Measurements from ENCODE around the gene MREG.
A peak's percentile ranks its signal among the peaks of the same experiment; 100 is the strongest.

Gene MREG

GRCh38 chr2:216013080-216013909 is at the start of gene MREG:
TSS of gene MREG (minus strand) at chr2:216013551. CDS start at chr2:216013327, 224 bp downstream.
- peak; percentile 82 to 85 for DNase-seq
- no peak for TF ChIP-seq POLR2A (IDR thresholded peaks at IDR 0.05; ENCODE audit: low read length)
- TF ChIP-seq GATA1 (IDR thresholded peaks at IDR 0.05; ENCODE audit: low read depth, low read length): no peak

- TF ChIP-seq POLR2A (IDR thresholded peaks at IDR 0.05; ENCODE audit: low read length): no peak
- no peak for TF ChIP-seq GATA1 (IDR thresholded peaks at IDR 0.05; ENCODE audit: low read depth, low read length)
- peak in 1 of 2 experiments; percentile 24 for DNase-seq
Observed at GRCh38 chr2:216059233-216059834, 46.0 kb upstream of the MREG start.

- no peak for TF ChIP-seq POLR2A (IDR thresholded peaks at IDR 0.05; ENCODE audit: low read length)
- TF ChIP-seq GATA1 (IDR thresholded peaks at IDR 0.05; ENCODE audit: low read depth, low read length): no peak
Observed at GRCh38 chr2:216057688-216058193, 44.4 kb upstream of the MREG start.

GRCh38 chr2:216056739-216057138 is 43.4 kb upstream of the MREG start:
- DNase-seq: no peak
- no peak for TF ChIP-seq GATA1 (IDR thresholded peaks at IDR 0.05; ENCODE audit: low read depth, low read length)
- no peak for TF ChIP-seq POLR2A (IDR thresholded peaks at IDR 0.05; ENCODE audit: low read length)

More at GRCh38 chr2:216057688-216058193, 44.4 kb upstream of the MREG start:
- DNase-seq: no peak

GRCh38 chr2:216055680-216056079 is 42.3 kb upstream of the MREG start:
- no peak for TF ChIP-seq POLR2A (IDR thresholded peaks at IDR 0.05; ENCODE audit: low read length)
- TF ChIP-seq GATA1 (IDR thresholded peaks at IDR 0.05; ENCODE audit: low read depth, low read length): no peak
- DNase-seq: no peak

GRCh38 chr2:216052420-216052819 is 39.1 kb upstream of the MREG start:
- TF ChIP-seq POLR2A (IDR thresholded peaks at IDR 0.05; ENCODE audit: low read length) (no peak), GATA1 (IDR thresholded peaks at IDR 0.05; ENCODE audit: low read depth, low read length) (no peak)
- DNase-seq: no peak

- no peak for DNase-seq
- TF ChIP-seq GATA1 (IDR thresholded peaks at IDR 0.05; ENCODE audit: low read depth, low read length) (no peak), POLR2A (IDR thresholded peaks at IDR 0.05; ENCODE audit: low read length) (no peak)
Observed at GRCh38 chr2:216051350-216051749, 38.0 kb upstream of the MREG start.

GRCh38 chr2:216049452-216049851 is 36.1 kb upstream of the MREG start:
- DNase-seq: no peak
- TF ChIP-seq GATA1 (IDR thresholded peaks at IDR 0.05; ENCODE audit: low read depth, low read length): no peak
- TF ChIP-seq POLR2A (IDR thresholded peaks at IDR 0.05; ENCODE audit: low read length): no peak

GRCh38 chr2:216047397-216047796 is 34.0 kb upstream of the MREG start:
- TF ChIP-seq GATA1 (IDR thresholded peaks at IDR 0.05; ENCODE audit: low read depth, low read length) (no peak), POLR2A (IDR thresholded peaks at IDR 0.05; ENCODE audit: low read length) (no peak)

GRCh38 chr2:216044883-216045486 is 31.6 kb upstream of the MREG start:
- DNase-seq: no peak
- TF ChIP-seq POLR2A (IDR thresholded peaks at IDR 0.05; ENCODE audit: low read length): no peak
- no peak for TF ChIP-seq GATA1 (IDR thresholded peaks at IDR 0.05; ENCODE audit: low read depth, low read length)

More at GRCh38 chr2:216047397-216047796, 34.0 kb upstream of the MREG start:
- DNase-seq: no peak

- TF ChIP-seq GATA1 (IDR thresholded peaks at IDR 0.05; ENCODE audit: low read depth, low read length) (no peak), POLR2A (IDR thresholded peaks at IDR 0.05; ENCODE audit: low read length) (no peak)
- DNase-seq: no peak
Observed at GRCh38 chr2:216043949-216044348, 30.6 kb upstream of the MREG start.

- DNase-seq: no peak
- no peak for TF ChIP-seq POLR2A (IDR thresholded peaks at IDR 0.05; ENCODE audit: low read length)
- TF ChIP-seq GATA1 (IDR thresholded peaks at IDR 0.05; ENCODE audit: low read depth, low read length): no peak
Observed at GRCh38 chr2:216041438-216041837, 28.1 kb upstream of the MREG start.

- no peak for DNase-seq
- TF ChIP-seq POLR2A (IDR thresholded peaks at IDR 0.05; ENCODE audit: low read length) (no peak), GATA1 (IDR thresholded peaks at IDR 0.05; ENCODE audit: low read depth, low read length) (no peak)
Observed at GRCh38 chr2:216039918-216040317, 26.6 kb upstream of the MREG start.

GRCh38 chr2:216034065-216034464 is 20.7 kb upstream of the MREG start:
- DNase-seq: peak; percentile 73 to 86
- no peak for TF ChIP-seq GATA1 (IDR thresholded peaks at IDR 0.05; ENCODE audit: low read depth, low read length)
- TF ChIP-seq POLR2A (IDR thresholded peaks at IDR 0.05; ENCODE audit: low read length): no peak
